ENCODE measurements around the gene THUMPD1. TPM values are rescaled to one million over a fixed set of nuclear protein-coding genes. Genes with fewer than 3 reads are reported as not detected.
"Not testable (repeated sequence)": the region's sequence is repeated elsewhere in the genome, so short reads cannot be mapped to it uniquely, and the experiment has no call there.

The THUMPD1 gene
- total RNA-seq, 1 experiment from 2014 or later, result 49.1 TPM

- DNase-seq (ENCODE audit: low read depth), result no peak
These were observed 7.9 kb upstream of the THUMPD1 start for GRCh38 chr16:20749474-20749873.

GRCh38 chr16:20747030-20747816 lies 5.6 kb upstream of the THUMPD1 start:
- DNase-seq (ENCODE audit: low read depth), result no peak

GRCh38 chr16:20746461-20746860 lies 4.8 kb upstream of the THUMPD1 start:
- DNase-seq (ENCODE audit: low read depth), result no peak

GRCh38 chr16:20744922-20745440 lies 3.4 kb upstream of the THUMPD1 start:
- no peak for DNase-seq (ENCODE audit: low read depth)

GRCh38 chr16:20743591-20743990 lies 2.0 kb upstream of the THUMPD1 start:
- no peak for DNase-seq (ENCODE audit: low read depth)

GRCh38 chr16:20740901-20741521 lies 607 bp downstream of the THUMPD1 start:
- DNase-seq (ENCODE audit: low read depth), result peak; percentile 70

GRCh38 chr16:20740007-20740883 lies 1.4 kb downstream of the THUMPD1 start:
- peak; percentile 9 for DNase-seq (ENCODE audit: low read depth)

- DNase-seq (ENCODE audit: low read depth), result no peak
These were observed 6.1 kb downstream of the THUMPD1 start for GRCh38 chr16:20735490-20735889.

GRCh38 chr16:20734782-20735181 lies 6.8 kb downstream of the THUMPD1 start:
- no peak for DNase-seq (ENCODE audit: low read depth)

GRCh38 chr16:20734056-20734455 lies 7.6 kb downstream of the THUMPD1 start:
- no peak for DNase-seq (ENCODE audit: low read depth)

GRCh38 chr16:20729141-20729540 lies 12.5 kb downstream of the THUMPD1 start:
- no peak for DNase-seq (ENCODE audit: low read depth)

- DNase-seq (ENCODE audit: low read depth), result no peak
These were observed 14.4 kb downstream of the THUMPD1 start for GRCh38 chr16:20727181-20727580.

- DNase-seq (ENCODE audit: low read depth), result no peak
These were observed 15.0 kb downstream of the THUMPD1 start for GRCh38 chr16:20726661-20727060.

GRCh38 chr16:20720251-20720650 lies 21.4 kb downstream of the THUMPD1 start:
- DNase-seq (ENCODE audit: low read depth), result no peak

GRCh38 chr16:20717718-20718117 lies 23.9 kb downstream of the THUMPD1 start:
- not testable (repeated sequence) for DNase-seq (ENCODE audit: low read depth)

GRCh38 chr16:20711277-20711911 lies 30.2 kb downstream of the THUMPD1 start:
- no peak for DNase-seq (ENCODE audit: low read depth)

GRCh38 chr16:20708129-20708528 lies 33.5 kb downstream of the THUMPD1 start:
- not testable (repeated sequence) for DNase-seq (ENCODE audit: low read depth)

GRCh38 chr16:20707461-20707860 lies 34.2 kb downstream of the THUMPD1 start:
- no peak for DNase-seq (ENCODE audit: low read depth)

- not testable (repeated sequence) for DNase-seq (ENCODE audit: low read depth)
These were observed 35.6 kb downstream of the THUMPD1 start for GRCh38 chr16:20705972-20706371.

- DNase-seq (ENCODE audit: low read depth), result no peak
These were observed 37.3 kb downstream of the THUMPD1 start for GRCh38 chr16:20704281-20704680.

GRCh38 chr16:20701692-20702091 lies 39.9 kb downstream of the THUMPD1 start:
- not testable (repeated sequence) for DNase-seq (ENCODE audit: low read depth)

- no peak for DNase-seq (ENCODE audit: low read depth)
These were observed 45.0 kb downstream of the THUMPD1 start for GRCh38 chr16:20696618-20697017.
